ENCODE data around the gene MGAT2. TPM values are rescaled to one million over a fixed set of nuclear protein-coding genes. Genes with fewer than 3 reads are reported as not detected.

The MGAT2 gene
- total RNA-seq, 1 donor from 2014 or later: 24.1 TPM

- H3K9me3 ChIP-seq: no peaks in the 10 kb centered on the region
- H3K36me3 ChIP-seq: peaks cover 25% of the 10 kb centered on the region
- peak; percentile 63 to 70 for ATAC-seq
- peak overlapping the region; percentile 91 for H3K4me3 ChIP-seq
- DNase-seq: no peak
- H3K4me1 ChIP-seq: peaks cover 35% of the 10 kb centered on the region
- H3K27ac ChIP-seq: peak overlapping the region; percentile 94
- H3K27me3 ChIP-seq (ENCODE audit: low read depth): no peaks in the 10 kb centered on the region
- intact Hi-C loops (cut with DNase I): no loop called here
- TF ChIP-seq CTCF (IDR thresholded peaks at IDR 0.05): peak; percentile 75
Observed at GRCh38 chr14:49586673-49587460, 33.7 kb upstream of the MGAT2 start.

- Histone ChIP-seq H3K9me3 (no peaks in the 10 kb centered on the region), H3K4me1 (peaks cover 9% of the 10 kb centered on the region), H3K4me3 (no peak overlapping the region), H3K27ac (no peak overlapping the region), H3K27me3 (ENCODE audit: low read depth) (no peaks in the 10 kb centered on the region), H3K36me3 (peaks cover 1% of the 10 kb centered on the region)
- TF ChIP-seq CTCF (IDR thresholded peaks at IDR 0.05): no peak
- DNase-seq (no peak), ATAC-seq (no peak)
- intact Hi-C loops (cut with DNase I): no loop called here
Observed at GRCh38 chr14:49589387-49589786, 31.2 kb upstream of the MGAT2 start.

- Histone ChIP-seq H3K36me3 (no peaks in the 10 kb centered on the region), H3K9me3 (no peaks in the 10 kb centered on the region), H3K27ac (no peak overlapping the region), H3K27me3 (ENCODE audit: low read depth) (no peaks in the 10 kb centered on the region), H3K4me3 (no peak overlapping the region), H3K4me1 (peaks cover 11% of the 10 kb centered on the region)
- ATAC-seq: no peak
- DNase-seq: no peak
- intact Hi-C loops (cut with DNase I): no loop called here
- TF ChIP-seq CTCF (IDR thresholded peaks at IDR 0.05): no peak
Observed at GRCh38 chr14:49593016-49593415, 27.6 kb upstream of the MGAT2 start.

GRCh38 chr14:49594347-49595091 is 26.1 kb upstream of the MGAT2 start:
- Histone ChIP-seq H3K36me3 (no peaks in the 10 kb centered on the region), H3K4me3 (no peak overlapping the region), H3K27ac (peak overlapping the region; percentile 41), H3K4me1 (peaks cover 11% of the 10 kb centered on the region), H3K27me3 (ENCODE audit: low read depth) (no peaks in the 10 kb centered on the region), H3K9me3 (no peaks in the 10 kb centered on the region)
- intact Hi-C loops (cut with DNase I): no loop called here
- no peak for TF ChIP-seq CTCF (IDR thresholded peaks at IDR 0.05)
- no peak for DNase-seq
- peak; percentile 12 to 29 for ATAC-seq

GRCh38 chr14:49598189-49598484 is 22.5 kb upstream of the MGAT2 start:
- Histone ChIP-seq H3K4me1 (peaks cover 16% of the 10 kb centered on the region), H3K27me3 (ENCODE audit: low read depth) (no peaks in the 10 kb centered on the region), H3K4me3 (peak overlapping the region; percentile 98), H3K36me3 (no peaks in the 10 kb centered on the region), H3K9me3 (no peaks in the 10 kb centered on the region), H3K27ac (peak overlapping the region; percentile 97)
- DNase-seq (no peak), ATAC-seq (peak in 1 of 2 donors; percentile 53)
- intact Hi-C loops (cut with DNase I): no loop called here
- no peak for TF ChIP-seq CTCF (IDR thresholded peaks at IDR 0.05)

Measured in lower lobe of right lung (tissue), 2 donors.